DOHH2 (cell line): ENCODE measurements around the gene PRKN.

Experiments used
- CTCF ChIP-seq: fragments of 200-600 bp; sonication (generic); IDR thresholded peaks from one replicate; pipeline ENCODE4 v1.5.1; 2014; ENCODE audit warnings: antibody characterized with exemption, mild to moderate bottlenecking, low read depth, low read length; ENCODE audit not compliant: poor library complexity, severe bottlenecking
- EZH2phosphoT487 ChIP-seq: fragments of 200-600 bp; sonication (generic); IDR thresholded peaks from 2 replicates; pipeline ENCODE4 v1.6.1; 2017; ENCODE audit warnings: borderline replicate concordance, mild to moderate bottlenecking, antibody characterized with exemption, low read length, moderate library complexity, mixed read lengths

GRCh38 chr6:161884782-161885181 lies 842.8 kb downstream of the PRKN start:
- TF ChIP-seq CTCF, result no peak
- no peak for TF ChIP-seq EZH2phosphoT487
